Tibial nerve (tissue), 4 donors: Measurements from ENCODE around the gene AHCTF1.

Source experiments
- EP300 ChIP-seq, 2 donors: sonication (generic); formaldehyde crosslinking; IDR thresholded peaks; one replicate each; pipeline ENCODE4 v1.6.1; 2017; ENCODE audit warnings: antibody characterized with exemption in 2 of 2, mild to moderate bottlenecking in 1 of 2
- POLR2A ChIP-seq, 2 donors: fragments of 450-650 bp; IDR thresholded peaks; one replicate each; pipeline ENCODE4 v1.6.1; 2017; ENCODE audit warnings: antibody characterized with exemption in 2 of 2, mild to moderate bottlenecking in 2 of 2, moderate library complexity in 2 of 2
- TF ChIP-seq, protein P1 (sequence below), 5 experiments: fragments of 200-600 bp in 3 of 5; fragments of 450-650 bp in 2 of 5; sonication (generic) in 3 of 5; IDR thresholded peaks; one replicate each; pipeline ENCODE4 v1.5.1; 2016 to 2019; ENCODE audit warnings: antibody characterized with exemption in 5 of 5, mild to moderate bottlenecking in 3 of 5, moderate library complexity in 2 of 5

- TF ChIP-seq, protein P1, sequence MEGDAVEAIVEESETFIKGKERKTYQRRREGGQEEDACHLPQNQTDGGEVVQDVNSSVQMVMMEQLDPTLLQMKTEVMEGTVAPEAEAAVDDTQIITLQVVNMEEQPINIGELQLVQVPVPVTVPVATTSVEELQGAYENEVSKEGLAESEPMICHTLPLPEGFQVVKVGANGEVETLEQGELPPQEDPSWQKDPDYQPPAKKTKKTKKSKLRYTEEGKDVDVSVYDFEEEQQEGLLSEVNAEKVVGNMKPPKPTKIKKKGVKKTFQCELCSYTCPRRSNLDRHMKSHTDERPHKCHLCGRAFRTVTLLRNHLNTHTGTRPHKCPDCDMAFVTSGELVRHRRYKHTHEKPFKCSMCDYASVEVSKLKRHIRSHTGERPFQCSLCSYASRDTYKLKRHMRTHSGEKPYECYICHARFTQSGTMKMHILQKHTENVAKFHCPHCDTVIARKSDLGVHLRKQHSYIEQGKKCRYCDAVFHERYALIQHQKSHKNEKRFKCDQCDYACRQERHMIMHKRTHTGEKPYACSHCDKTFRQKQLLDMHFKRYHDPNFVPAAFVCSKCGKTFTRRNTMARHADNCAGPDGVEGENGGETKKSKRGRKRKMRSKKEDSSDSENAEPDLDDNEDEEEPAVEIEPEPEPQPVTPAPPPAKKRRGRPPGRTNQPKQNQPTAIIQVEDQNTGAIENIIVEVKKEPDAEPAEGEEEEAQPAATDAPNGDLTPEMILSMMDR (IDR thresholded peaks at IDR 0.05): no peak
- TF ChIP-seq POLR2A (IDR thresholded peaks at IDR 0.05): no peak
- no peak for TF ChIP-seq EP300 (IDR thresholded peaks at IDR 0.05)
These were observed 131.4 kb downstream of the AHCTF1 start for GRCh38 chr1:246800356-246800755.
